GM18507 (cell line): ENCODE measurements around the gene TBC1D26.
"Not testable (repeated sequence)": the region's sequence is repeated elsewhere in the genome, so short reads cannot be mapped to it uniquely, and the experiment has no call there.

Experiments
- DNase-seq: peaks from one replicate; pipeline ENCODE4 v3.0.0; 2011; ENCODE audit warnings: low read depth; ENCODE audit not compliant: insufficient read length; ENCODE audit errors: extremely low spot score
- FAIRE-seq: peaks from 2 replicates; lab custom pipeline; 2011; peaks lifted over from hg19 to GRCh38; lab: Jason Lieb, UNC

TBC1D26 gene

DNA sequence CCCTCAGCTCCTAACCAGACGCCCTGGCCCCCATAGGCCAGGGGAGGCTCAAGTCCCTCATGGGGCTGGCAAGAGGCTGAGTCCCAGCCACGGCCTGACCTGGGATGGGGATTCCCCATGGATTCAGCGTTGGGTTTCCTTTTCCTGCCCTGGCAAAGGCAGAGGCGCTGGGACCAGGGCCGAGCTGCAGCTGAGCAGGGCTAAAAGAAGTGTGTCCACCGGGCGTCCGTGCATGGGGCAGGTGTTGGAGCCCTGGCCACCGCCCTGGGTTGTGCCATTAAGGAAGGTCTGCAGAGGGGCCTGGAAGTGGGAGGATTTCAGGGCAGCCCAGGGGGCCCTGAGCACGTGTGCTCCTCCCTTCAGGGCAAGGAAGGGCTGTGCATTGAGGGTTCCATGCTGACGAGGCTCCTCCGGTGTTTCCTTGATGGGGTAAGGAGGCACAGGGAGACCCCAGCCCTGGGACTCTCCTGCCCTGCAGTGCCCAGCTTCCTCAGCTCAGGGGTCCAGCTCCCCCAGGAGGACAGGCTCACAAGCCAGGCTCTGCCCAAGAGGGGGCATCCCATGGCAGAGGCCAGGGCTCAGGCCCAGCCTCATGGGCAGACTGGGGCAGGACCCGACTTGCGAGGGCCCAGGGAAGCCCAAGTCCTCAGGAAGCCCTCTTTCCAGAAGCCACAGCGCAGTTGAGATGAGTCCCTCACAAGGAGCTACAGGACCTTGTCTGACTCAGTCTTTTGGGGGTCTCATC, 10.1 kb downstream of the TBC1D26 start:
- FAIRE-seq = no peak

DNA sequence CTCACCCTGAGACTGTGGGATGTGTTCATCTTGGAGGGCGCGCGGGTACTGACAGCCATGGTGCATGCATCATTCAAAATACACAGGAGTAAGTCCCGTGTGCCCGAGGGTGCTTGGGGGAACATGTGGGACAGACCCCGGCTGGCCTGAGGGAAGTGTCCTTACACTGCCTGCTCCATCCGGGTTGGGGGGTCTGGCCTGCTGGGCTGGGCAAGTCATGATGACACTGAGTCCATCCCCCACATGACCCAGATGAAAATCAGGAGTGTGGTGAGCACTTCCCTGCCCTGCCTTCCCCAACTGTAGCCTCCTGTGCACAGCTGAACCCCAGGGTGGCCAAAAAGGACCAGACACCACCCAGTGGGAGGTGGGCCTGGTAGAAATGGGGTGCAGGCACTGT, 10.8 kb downstream of the TBC1D26 start:
- DNase-seq = no peak
- no peak for FAIRE-seq

More for the DNA sequence above, 10.1 kb downstream of the TBC1D26 start:
- no peak for DNase-seq

DNA sequence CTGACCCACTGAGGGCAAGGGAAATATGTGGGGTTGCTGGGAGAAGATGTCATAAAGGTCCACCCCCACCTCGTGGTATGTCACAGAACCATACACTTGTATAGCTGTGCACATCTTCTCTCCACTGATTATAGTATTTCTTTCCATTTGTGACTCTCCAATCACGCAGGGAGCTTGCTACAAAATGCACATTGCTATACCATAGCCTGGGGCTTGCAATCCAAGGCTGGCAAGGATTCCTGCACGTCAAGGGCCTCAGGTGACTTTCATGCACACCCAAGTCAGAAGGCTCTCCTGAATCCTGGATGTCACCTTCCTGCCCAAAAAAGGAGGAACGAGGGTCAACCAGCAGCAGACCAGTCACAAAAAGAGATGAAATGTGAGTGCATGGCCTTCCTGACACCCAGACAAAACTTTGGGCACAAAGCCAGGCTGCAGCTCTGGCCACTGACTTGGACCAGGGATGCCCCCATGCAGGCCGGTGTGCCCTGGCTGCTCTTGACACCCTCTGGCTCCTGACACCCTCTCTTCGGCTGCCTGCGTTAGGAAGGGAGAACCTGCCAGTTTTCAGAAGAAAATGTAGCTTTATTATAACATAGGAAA, 12.1 kb downstream of the TBC1D26 start:
- no peak for DNase-seq
- FAIRE-seq = no peak

DNA sequence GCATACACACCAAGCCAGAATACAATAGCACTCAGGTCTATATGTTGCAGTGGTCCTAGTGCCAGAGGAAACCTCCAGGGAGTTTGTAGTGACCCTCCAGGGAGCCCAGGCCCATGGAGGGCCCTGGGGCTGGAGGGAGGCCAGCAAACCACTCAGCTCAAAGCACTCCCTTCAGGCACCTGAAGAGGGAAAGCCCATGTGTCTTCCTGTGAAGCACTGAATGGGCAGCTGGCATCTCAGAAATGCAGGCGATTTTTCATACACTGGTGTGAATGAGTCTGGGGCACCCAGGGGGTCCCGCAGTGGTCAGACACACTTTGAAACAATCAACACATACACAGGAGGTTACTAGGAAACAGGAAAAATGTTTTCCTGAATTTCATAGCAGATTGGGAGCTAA, 12.8 kb downstream of the TBC1D26 start:
- DNase-seq = no peak
- no peak for FAIRE-seq

DNA sequence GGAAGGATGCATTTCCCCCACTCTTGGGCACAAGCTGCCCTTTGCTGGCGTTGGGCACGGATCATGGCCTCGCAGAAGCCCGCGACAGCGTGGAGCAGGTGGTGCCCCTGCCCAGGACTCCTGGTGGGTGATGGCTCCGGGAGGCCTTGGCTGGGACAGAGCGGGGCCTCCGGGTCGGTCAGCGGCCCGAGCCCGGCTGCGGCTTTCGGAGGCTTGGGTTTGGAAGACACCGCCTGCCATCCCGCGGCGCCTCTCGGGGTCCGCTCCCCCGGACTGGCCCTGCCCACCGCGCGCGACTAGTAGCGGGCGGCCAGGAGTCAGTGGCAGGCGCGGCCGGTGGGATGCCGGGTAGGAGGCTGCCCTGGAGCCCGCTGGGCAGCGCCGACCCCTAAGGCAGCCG, 17.3 kb downstream of the TBC1D26 start:
- DNase-seq = not testable (repeated sequence)

DNA sequence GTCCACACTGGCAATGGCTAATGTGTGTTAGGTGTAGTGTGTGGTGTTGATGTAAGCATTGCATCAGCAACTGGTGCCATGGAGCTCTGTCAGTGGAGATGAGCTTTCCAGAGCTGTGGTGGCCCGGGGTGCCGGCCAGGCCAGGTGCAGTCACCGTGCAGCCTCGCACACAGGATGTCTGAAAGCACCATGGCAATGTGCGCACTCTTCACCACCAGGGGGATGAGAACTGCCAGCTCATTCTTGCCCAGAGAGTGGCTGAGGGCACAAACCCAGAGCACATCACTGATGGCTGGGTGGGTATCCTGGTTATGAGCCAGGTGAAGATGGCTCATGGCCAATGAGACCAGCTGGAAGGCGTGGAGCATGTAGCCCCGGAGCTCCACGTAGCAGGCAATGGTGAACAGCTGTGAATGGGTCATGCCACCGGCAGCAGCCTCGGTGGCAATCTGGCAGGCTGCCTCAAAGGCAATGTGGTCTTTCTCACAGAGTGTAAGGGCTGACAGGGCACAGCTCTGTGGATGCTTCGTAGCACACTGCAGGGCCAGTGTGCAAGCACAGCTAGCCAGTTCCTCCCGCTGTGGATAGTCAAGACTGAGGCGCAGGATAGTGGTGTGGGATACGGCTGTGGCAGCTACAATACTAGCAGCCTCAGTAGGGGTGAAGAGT, 36.9 kb downstream of the TBC1D26 start:
- FAIRE-seq, DNase-seq: not testable (repeated sequence)

More for the DNA sequence above, 17.3 kb downstream of the TBC1D26 start:
- FAIRE-seq = not testable (repeated sequence)

DNA sequence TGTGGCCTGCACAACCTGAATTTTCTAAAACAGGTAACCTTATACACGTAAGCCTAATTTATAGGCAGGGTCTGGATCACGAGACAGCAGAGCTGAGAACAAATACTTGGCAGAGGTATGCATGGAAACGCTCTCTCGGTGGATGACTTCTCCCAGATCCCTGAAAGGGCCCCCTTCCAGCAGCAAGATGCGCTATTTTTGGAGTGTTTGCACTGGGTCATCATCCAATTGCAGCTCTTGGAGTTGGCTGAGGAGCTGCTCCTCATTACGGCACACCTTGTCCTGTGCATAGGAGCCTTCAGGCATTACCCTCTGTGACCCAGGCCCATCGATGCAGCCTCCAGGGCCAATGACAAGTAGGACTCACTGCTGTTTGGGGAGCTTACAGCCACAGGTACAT, 38.6 kb downstream of the TBC1D26 start:
- DNase-seq, FAIRE-seq: not testable (repeated sequence)

DNA sequence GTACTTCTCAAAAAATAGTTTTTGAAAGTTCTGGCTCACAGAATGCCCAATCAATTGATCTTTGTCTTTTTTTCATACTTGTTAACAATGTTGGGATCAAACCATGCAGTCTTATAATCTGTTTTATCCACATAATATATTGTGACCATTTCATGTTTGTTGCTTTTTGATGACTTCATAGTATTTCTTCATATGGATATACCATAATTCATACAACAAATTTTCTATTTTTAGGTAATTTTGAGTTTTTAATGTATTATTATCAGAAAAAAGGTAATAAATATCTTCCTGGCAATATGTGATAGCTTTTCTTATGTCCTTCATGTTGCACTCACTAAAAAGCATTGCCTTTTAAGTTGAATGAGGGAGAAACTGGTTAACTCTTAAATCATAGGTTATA, 44.8 kb downstream of the TBC1D26 start:
- DNase-seq = no peak
- no peak for FAIRE-seq

DNA sequence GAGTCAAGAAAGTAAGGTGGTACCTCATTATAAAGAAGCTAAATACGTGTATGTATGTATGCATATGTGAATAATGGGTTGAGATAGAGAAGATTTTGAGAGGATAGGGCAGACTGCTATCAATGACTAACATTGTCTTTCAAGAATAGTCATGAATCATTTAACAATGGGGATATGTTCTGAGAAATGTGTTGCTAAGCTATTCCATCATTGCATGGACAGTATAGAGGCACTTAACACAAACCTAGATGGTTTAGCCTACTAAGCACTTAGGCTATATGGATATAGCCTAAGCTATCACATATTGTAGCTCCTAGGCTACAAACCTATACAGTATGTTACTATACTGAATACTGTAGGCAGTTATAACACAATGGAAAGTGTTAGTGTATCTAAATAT, 45.2 kb downstream of the TBC1D26 start:
- no peak for FAIRE-seq
- DNase-seq = no peak

DNA sequence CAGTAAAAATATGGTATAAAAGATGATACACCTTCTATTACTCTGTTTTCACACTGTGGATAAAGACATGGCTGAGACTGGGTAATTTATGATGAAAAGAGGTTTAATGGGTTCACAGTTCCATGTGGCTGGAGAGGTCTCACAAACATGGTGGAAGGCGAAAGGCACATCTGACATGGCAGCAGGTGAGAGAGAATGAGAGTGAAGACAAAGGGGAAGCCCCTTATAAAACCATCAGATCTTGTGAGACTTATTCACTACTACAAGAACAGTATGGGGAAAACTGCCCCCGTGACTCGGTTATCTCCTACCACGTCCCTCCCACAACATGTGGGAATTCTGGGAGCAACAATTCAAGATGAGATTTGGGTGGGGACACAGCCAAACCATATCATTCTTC, 45.6 kb downstream of the TBC1D26 start:
- FAIRE-seq = no peak
- DNase-seq = no peak

DNA sequence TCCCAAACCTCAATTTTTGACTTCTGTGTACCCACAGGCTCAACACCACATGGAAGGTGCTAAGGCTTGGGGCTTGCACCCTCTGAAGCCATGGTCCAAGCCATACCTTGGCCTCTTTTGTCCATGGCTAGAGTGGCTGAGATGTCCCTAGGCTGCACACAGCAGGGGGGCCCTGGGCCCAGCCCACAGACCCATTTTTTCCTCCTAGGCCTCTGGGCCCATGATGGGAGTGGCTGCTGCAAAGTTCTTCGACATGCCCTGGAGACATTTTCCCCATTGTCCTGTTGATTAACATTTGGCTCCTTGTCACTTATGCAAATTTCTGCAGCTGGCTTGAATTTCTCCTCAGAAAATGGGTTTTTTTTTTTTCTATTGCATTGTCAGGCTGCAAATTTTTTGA, 47.0 kb downstream of the TBC1D26 start:
- FAIRE-seq (no peak), DNase-seq (no peak)

DNA sequence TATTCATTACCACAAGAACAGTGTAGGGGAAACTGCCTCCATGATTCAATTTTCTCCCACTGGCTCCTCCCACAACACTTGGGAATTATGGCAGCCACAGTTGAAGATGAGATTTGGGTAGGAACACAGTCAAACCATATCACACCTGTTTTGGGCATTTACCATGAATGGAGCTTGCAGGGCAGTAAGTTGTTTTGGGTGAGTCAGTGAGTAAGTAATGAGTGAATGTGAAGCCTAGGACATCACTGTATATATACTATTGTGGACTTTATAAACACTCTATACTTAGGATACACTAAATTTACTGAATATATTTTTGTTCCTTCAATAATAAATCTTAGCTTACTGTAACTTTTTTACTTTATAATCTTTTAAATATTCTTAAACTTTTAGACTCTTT, 48.1 kb downstream of the TBC1D26 start:
- FAIRE-seq (no peak), DNase-seq (no peak)

DNA sequence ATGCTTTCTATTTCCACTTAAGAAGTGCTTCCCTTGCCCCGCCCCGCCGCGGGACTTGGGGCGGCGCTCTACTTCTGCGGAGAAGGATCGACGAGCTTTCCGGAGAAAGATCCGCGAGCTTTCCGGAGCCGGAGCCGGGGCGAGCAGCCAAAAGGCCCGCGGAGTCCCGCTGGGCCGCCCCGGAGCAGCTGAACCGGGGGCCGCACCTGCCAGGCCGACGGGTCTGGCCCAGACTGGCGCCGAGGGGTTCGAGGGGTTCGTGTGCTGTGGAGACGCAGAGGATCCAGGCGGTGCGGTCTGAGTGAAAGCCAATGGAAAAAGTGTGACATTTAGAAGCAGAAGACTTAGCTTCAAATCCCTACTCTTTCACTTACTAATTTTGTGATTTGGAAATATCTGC, 50.8 kb downstream of the TBC1D26 start:
- no peak for DNase-seq

DNA sequence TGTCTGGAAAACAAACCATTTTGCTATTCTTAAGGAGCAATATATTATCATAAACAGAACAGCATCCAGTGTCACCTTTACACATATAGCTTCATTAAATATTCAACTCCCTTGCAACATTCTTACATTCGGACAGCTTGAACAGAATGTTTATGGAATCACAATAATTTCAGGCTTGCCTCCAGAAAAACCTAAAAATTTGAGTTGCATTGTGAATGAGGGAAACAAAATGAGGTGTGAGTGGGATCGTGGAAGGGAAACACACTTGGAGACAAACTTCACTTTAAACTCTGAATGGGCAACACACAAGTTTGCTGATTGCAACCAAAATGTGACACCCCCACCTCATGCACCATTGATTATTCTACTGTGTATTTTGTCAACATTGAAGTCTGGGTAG, 51.4 kb downstream of the TBC1D26 start:
- FAIRE-seq = no peak
- DNase-seq = no peak

More for the DNA sequence above, 50.8 kb downstream of the TBC1D26 start:
- FAIRE-seq = no peak

DNA sequence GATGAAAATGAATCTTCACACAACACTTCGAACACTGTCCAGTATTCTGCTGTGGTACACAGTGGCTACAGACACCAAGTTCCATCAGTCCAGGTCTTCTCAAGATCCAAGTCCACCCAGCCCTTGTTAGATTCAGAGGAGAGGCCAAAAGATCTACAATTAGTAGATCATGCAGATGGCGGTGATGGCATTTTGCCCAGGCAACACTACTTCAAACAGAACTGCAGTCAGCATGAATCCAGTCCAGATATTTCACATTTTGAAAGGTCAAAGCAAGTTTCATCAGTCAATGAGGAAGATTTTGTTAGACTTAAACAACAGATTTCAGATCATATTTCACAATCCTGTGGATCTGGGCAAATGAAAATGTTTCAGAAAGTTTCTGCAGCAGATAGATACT, 52.3 kb downstream of the TBC1D26 start:
- DNase-seq = not testable (repeated sequence)

DNA sequence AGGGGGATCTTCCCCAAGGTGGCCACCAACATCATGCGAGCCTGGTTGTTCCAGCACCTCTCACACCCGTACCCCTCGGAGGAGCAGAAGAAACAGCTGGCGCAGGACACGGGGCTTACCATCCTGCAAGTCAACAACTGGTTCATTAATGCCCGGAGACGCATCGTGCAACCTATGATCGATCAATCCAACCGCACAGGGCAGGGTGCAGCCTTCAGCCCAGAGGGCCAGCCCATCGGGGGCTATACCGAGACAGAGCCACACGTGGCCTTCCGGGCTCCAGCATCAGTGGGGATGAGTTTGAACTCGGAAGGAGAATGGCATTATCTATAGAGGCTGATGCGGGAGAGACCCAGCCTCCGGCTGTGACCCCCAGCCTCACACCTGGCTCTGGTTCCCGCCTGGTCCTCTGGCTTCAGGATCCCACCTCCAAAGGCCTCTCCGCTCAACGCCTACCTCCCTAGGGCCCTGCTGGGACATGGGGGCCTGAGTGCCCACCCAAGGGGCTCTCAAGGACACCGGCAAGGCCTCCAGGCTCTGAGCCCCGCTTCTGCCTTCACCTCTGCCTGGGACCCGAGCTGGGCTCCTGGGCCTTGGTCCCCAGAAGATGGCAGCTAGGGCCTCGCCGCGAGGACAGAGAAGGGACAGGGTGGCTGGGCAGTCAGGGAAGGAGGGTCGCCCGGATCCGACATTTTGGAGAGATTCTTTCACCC, 55.4 kb downstream of the TBC1D26 start:
- DNase-seq, FAIRE-seq: not testable (repeated sequence)

More for the DNA sequence above, 52.3 kb downstream of the TBC1D26 start:
- not testable (repeated sequence) for FAIRE-seq

DNA sequence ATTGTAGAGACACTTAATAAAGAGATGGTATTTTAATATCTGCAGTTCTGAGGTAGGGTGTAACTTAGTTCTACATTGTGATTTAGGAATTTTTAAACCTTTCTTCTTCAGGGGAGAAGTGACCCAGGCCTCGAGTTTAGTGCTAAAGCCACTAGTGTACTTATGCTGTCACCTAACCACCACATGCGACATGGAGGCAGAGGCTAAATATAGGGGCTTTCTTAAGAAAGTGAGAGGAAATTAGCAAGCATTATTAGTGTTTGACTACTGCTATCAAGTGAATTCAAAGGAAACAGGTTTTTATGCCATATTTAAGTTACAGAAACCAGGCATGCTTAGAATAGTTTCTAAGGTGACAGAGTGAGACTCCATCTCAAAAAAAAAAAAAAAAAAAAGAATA, 56.3 kb downstream of the TBC1D26 start:
- not testable (repeated sequence) for FAIRE-seq, DNase-seq
